ENCODE data around the gene NADSYN1. TPM values are rescaled to one million over a fixed set of nuclear protein-coding genes. Genes with fewer than 3 reads are reported as not detected.
"Not testable (repeated sequence)": the region's sequence is repeated elsewhere in the genome, so short reads cannot be mapped to it uniquely, and the experiment has no call there.

Gene NADSYN1
- total RNA-seq, 1 experiment from 2014 or later: 45.1 TPM

DNA sequence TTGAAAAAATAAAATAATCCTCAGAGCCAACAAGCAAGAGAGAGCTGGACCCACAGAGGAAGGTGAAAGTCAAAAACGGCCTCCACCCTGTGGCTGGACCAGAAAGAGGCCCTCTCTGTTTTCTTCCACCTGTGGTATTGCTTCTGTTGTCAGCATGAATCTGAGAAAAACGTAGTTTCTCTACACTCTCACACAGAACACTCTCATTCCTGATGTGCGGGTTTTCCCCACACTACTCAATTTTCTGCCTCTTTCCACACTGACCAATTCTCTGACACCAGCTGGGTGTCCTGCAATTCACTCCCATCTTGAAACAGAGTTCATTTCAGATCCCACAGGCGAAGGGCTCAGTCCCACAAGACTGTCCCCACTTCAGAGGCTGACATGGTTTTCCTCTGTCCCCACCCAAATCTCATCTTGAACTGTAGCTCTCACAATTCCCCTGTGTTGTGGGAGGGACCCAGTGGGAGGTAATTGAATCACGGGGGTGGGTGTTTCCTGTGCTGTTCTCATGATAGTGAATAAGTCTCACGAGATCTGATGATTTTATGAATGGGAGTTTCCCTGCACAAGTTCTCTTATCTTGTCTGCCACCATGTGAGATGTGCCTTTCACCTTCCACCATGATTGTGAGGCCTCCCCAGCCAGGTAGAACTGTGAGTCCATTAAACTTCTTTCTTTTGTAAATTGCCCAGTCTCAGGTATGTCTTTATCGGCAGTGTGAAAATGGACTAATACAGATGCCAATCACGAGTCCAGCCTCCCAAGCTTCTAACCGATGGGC lies 87.7 kb downstream of the NADSYN1 start:
- H3K4me3 Mint-ChIP-seq, CTCF ChIA-PET: not testable (repeated sequence)

DNA sequence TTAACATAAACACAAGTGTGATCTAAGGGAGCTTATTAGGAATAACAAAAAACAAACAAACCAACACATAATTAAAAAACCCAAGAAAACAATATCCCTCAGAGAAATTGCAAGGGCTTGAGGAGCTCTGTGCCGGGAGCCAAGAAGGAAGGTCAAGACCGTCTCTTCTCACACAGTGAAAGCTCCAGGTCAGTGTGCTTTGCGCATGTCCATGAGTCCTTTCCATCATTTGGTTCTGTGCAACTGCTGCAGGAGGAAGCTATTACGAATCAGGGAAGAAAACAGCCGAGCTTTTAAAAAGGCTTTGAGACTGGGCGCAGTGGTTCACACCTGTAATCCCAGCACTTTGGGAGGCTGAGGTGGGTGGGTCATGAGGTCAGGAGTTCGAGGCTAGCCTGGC lies 89.4 kb downstream of the NADSYN1 start:
- Mint-ChIP-seq H3K27me3 (ENCODE audit: low read depth) (peaks cover 17% of the 10 kb centered on the region), H3K4me3 (no peak overlapping the region), H3K9me3 (peaks cover 27% of the 10 kb centered on the region), H3K36me3 (peaks cover 16% of the 10 kb centered on the region), H3K4me1 (peaks cover 17% of the 10 kb centered on the region), H3K27ac (no peak overlapping the region)
- POLR2A ChIA-PET: interaction anchor here (0.6 kb wide), 2 partner anchors 10 to 628 kb away, joined by 3 to 10 read pairs; no protein-coding TSS in a partner anchor
- CTCF ChIA-PET: interaction anchor here (1.9 kb wide), 1 partner anchor 38 kb away, joined by 9 read pairs; no protein-coding TSS in a partner anchor
- DNase-seq (ENCODE audit: low spot score) (no peak), ATAC-seq (no peak)
- TF ChIP-seq JAZF1 (CRISPR knock-in tag; IDR thresholded peaks at IDR 0.05) (no peak), RORB (CRISPR knock-in tag; IDR thresholded peaks at IDR 0.05) (no peak), SMAD3 (CRISPR knock-in tag; IDR thresholded peaks at IDR 0.05; ENCODE audit: borderline replicate concordance) (no peak), ZNF121 (CRISPR knock-in tag; IDR thresholded peaks at IDR 0.05) (no peak), NR3C1 (CRISPR knock-in tag; conservative IDR thresholded peaks at IDR 0.05; ENCODE audit: low read depth) (no peak)
- TF ChIP-seq, protein P1, sequence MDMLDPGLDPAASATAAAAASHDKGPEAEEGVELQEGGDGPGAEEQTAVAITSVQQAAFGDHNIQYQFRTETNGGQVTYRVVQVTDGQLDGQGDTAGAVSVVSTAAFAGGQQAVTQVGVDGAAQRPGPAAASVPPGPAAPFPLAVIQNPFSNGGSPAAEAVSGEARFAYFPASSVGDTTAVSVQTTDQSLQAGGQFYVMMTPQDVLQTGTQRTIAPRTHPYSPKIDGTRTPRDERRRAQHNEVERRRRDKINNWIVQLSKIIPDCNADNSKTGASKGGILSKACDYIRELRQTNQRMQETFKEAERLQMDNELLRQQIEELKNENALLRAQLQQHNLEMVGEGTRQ (CRISPR knock-in tag; IDR thresholded peaks at IDR 0.05): no peak
- TF ChIP-seq, protein P2, sequence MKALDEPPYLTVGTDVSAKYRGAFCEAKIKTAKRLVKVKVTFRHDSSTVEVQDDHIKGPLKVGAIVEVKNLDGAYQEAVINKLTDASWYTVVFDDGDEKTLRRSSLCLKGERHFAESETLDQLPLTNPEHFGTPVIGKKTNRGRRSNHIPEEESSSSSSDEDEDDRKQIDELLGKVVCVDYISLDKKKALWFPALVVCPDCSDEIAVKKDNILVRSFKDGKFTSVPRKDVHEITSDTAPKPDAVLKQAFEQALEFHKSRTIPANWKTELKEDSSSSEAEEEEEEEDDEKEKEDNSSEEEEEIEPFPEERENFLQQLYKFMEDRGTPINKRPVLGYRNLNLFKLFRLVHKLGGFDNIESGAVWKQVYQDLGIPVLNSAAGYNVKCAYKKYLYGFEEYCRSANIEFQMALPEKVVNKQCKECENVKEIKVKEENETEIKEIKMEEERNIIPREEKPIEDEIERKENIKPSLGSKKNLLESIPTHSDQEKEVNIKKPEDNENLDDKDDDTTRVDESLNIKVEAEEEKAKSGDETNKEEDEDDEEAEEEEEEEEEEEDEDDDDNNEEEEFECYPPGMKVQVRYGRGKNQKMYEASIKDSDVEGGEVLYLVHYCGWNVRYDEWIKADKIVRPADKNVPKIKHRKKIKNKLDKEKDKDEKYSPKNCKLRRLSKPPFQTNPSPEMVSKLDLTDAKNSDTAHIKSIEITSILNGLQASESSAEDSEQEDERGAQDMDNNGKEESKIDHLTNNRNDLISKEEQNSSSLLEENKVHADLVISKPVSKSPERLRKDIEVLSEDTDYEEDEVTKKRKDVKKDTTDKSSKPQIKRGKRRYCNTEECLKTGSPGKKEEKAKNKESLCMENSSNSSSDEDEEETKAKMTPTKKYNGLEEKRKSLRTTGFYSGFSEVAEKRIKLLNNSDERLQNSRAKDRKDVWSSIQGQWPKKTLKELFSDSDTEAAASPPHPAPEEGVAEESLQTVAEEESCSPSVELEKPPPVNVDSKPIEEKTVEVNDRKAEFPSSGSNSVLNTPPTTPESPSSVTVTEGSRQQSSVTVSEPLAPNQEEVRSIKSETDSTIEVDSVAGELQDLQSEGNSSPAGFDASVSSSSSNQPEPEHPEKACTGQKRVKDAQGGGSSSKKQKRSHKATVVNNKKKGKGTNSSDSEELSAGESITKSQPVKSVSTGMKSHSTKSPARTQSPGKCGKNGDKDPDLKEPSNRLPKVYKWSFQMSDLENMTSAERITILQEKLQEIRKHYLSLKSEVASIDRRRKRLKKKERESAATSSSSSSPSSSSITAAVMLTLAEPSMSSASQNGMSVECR (CRISPR knock-in tag; IDR thresholded peaks at IDR 0.05; ENCODE audit: borderline replicate concordance): no peak

More for the DNA sequence above, 87.7 kb downstream of the NADSYN1 start:
- ATAC-seq; H3K27me3 Mint-ChIP-seq (ENCODE audit: low read depth); DNase-seq (ENCODE audit: low spot score); H3K36me3 Mint-ChIP-seq; H3K27ac Mint-ChIP-seq; POLR2A ChIA-PET: not testable (repeated sequence)
- H3K4me1 Mint-ChIP-seq: peaks cover 17% of the 10 kb centered on the region
- H3K9me3 Mint-ChIP-seq: peaks cover 18% of the 10 kb centered on the region

DNA sequence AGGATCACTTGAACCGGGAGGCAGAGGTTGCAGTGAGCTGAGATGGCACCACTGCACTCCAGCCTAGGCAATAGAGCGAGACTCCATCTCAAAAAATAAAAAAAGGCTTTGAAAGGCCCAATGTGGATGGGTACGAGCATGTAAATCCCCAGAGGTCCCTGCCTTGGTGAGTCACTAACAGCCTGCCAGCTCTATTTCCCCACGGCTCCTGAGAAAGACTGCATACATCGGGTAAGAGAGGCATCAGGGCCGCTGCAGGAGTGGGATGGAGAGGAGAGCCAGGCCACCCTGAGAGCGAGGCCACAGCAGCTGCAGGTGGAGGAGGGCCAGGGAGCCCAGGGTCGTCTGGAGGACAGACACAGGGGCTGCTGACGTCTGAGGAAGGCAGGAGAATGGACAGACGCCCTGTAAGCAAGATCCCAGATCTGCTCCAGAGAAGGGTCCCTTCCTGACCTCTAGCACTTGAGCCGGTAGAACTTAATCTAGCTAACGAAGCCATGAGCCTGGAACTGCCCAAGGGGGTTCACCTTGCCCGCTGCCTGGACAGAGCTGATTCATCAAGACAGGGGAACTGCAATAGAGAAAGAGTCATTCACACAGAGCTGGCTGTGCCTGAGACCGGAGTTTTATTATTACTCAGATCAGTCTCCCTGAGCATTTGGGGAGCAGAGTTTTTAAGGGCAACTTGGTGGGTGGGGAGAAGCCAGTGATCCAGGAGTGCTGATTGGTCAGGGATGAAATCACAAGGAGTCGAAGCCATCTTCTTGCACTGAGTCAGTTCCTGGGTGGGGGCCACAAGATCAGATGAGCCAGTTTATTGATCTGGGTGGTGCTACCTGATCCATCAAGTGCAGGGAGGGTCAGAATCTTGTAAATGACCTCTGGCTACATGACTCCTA lies 90.1 kb downstream of the NADSYN1 start:
- H3K27ac Mint-ChIP-seq: no peak overlapping the region
- ChIA-PET CTCF (interaction anchor here (1.9 kb wide), 1 partner anchor 37 kb away, joined by 9 read pairs; no protein-coding TSS in a partner anchor), POLR2A (interaction anchor here (0.6 kb wide), 2 partner anchors 10 to 629 kb away, joined by 3 to 10 read pairs; no protein-coding TSS in a partner anchor)
- peaks cover 27% of the 10 kb centered on the region for H3K9me3 Mint-ChIP-seq
- no peak for ATAC-seq
- TF ChIP-seq, protein P3, sequence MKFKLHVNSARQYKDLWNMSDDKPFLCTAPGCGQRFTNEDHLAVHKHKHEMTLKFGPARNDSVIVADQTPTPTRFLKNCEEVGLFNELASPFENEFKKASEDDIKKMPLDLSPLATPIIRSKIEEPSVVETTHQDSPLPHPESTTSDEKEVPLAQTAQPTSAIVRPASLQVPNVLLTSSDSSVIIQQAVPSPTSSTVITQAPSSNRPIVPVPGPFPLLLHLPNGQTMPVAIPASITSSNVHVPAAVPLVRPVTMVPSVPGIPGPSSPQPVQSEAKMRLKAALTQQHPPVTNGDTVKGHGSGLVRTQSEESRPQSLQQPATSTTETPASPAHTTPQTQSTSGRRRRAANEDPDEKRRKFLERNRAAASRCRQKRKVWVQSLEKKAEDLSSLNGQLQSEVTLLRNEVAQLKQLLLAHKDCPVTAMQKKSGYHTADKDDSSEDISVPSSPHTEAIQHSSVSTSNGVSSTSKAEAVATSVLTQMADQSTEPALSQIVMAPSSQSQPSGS (CRISPR knock-in tag; IDR thresholded peaks at IDR 0.05; ENCODE audit: borderline replicate concordance, low read depth): no peak
- TF ChIP-seq FOXK1 (CRISPR knock-in tag; IDR thresholded peaks at IDR 0.05): no peak
- TF ChIP-seq ZNF121 (CRISPR knock-in tag; IDR thresholded peaks at IDR 0.05): no peak
- no peak for TF ChIP-seq MXD4 (CRISPR knock-in tag; IDR thresholded peaks at IDR 0.05; ENCODE audit: borderline replicate concordance)
- TF ChIP-seq MYBL2 (CRISPR knock-in tag; IDR thresholded peaks at IDR 0.05): no peak
- TF ChIP-seq, protein P4, sequence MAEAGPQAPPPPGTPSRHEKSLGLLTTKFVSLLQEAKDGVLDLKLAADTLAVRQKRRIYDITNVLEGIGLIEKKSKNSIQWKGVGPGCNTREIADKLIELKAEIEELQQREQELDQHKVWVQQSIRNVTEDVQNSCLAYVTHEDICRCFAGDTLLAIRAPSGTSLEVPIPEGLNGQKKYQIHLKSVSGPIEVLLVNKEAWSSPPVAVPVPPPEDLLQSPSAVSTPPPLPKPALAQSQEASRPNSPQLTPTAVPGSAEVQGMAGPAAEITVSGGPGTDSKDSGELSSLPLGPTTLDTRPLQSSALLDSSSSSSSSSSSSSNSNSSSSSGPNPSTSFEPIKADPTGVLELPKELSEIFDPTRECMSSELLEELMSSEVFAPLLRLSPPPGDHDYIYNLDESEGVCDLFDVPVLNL (CRISPR knock-in tag; IDR thresholded peaks at IDR 0.05; ENCODE audit: borderline replicate concordance, low read depth): no peak
- TF ChIP-seq, protein P5, sequence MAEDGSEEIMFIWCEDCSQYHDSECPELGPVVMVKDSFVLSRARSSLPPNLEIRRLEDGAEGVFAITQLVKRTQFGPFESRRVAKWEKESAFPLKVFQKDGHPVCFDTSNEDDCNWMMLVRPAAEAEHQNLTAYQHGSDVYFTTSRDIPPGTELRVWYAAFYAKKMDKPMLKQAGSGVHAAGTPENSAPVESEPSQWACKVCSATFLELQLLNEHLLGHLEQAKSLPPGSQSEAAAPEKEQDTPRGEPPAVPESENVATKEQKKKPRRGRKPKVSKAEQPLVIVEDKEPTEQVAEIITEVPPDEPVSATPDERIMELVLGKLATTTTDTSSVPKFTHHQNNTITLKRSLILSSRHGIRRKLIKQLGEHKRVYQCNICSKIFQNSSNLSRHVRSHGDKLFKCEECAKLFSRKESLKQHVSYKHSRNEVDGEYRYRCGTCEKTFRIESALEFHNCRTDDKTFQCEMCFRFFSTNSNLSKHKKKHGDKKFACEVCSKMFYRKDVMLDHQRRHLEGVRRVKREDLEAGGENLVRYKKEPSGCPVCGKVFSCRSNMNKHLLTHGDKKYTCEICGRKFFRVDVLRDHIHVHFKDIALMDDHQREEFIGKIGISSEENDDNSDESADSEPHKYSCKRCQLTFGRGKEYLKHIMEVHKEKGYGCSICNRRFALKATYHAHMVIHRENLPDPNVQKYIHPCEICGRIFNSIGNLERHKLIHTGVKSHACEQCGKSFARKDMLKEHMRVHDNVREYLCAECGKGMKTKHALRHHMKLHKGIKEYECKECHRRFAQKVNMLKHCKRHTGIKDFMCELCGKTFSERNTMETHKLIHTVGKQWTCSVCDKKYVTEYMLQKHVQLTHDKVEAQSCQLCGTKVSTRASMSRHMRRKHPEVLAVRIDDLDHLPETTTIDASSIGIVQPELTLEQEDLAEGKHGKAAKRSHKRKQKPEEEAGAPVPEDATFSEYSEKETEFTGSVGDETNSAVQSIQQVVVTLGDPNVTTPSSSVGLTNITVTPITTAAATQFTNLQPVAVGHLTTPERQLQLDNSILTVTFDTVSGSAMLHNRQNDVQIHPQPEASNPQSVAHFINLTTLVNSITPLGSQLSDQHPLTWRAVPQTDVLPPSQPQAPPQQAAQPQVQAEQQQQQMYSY (CRISPR knock-in tag; IDR thresholded peaks at IDR 0.05): no peak
- TF ChIP-seq, protein P6, sequence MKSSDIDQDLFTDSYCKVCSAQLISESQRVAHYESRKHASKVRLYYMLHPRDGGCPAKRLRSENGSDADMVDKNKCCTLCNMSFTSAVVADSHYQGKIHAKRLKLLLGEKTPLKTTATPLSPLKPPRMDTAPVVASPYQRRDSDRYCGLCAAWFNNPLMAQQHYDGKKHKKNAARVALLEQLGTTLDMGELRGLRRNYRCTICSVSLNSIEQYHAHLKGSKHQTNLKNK (CRISPR knock-in tag; IDR thresholded peaks at IDR 0.05): no peak
- no peak for TF ChIP-seq TCF7 (CRISPR knock-in tag; IDR thresholded peaks at IDR 0.05; ENCODE audit: low read depth)
- H3K4me3 Mint-ChIP-seq: no peak overlapping the region
- DNase-seq (ENCODE audit: low spot score): no peak
- peaks cover 17% of the 10 kb centered on the region for H3K4me1 Mint-ChIP-seq
- peaks cover 16% of the 10 kb centered on the region for H3K36me3 Mint-ChIP-seq
- H3K27me3 Mint-ChIP-seq (ENCODE audit: low read depth): peaks cover 18% of the 10 kb centered on the region

Data from WTC11 (cell line).